Activated B cell treated with CpG ODN at 0.5 μM for 24 hours (primary cell): ENCODE data around the gene SORL1. TPM values are rescaled to one million over a fixed set of nuclear protein-coding genes. Genes with fewer than 3 reads are reported as not detected.

ENCODE experiments used
- ATAC-seq: fragments of 200-7000 bp; cut with Tn5 transposase; one replicate; pipeline ENCODE4 v1.10.0; 2021; ENCODE audit warnings: low read depth, mild to moderate bottlenecking, moderate library complexity
- CTCF ChIA-PET: fragments of 350-600 bp; sonication (Branson Sonifier 250); formaldehyde crosslinking; loops from one replicate; lab custom pipeline; 2021; ENCODE audit warnings: antibody characterized with exemption; lab: Charles Lee
- POLR2A ChIA-PET: fragments of 350-600 bp; sonication (Branson Sonifier 250); formaldehyde crosslinking; loops from one replicate; lab custom pipeline; 2021; ENCODE audit warnings: antibody characterized with exemption; lab: Charles Lee
- DNase-seq: peaks from one replicate; pipeline ENCODE4 v3.0.0; 2022
- H3K27ac Mint-ChIP-seq: one replicate; pipeline ENCODE4 v1.8.0; 2020; ENCODE audit warnings: mixed read lengths
- H3K27me3 Mint-ChIP-seq: one replicate; pipeline ENCODE4 v1.8.0; 2021; ENCODE audit warnings: mixed read lengths
- H3K36me3 Mint-ChIP-seq: one replicate; pipeline ENCODE4 v1.8.0; 2021; ENCODE audit warnings: low read depth, mixed read lengths
- H3K4me1 Mint-ChIP-seq: one replicate; pipeline ENCODE4 v1.8.0; 2021; ENCODE audit warnings: mixed read lengths
- H3K4me3 Mint-ChIP-seq: one replicate; pipeline ENCODE4 v1.8.0; 2020; ENCODE audit warnings: mild to moderate bottlenecking, mixed read lengths
- H3K9me3 Mint-ChIP-seq: one replicate; pipeline ENCODE4 v1.8.0; 2020; ENCODE audit warnings: mixed read lengths
- intact Hi-C: fragments of 100-400 bp; cut with micrococcal nuclease; formaldehyde crosslinking; loops from one replicate; pipeline ENCODE4 v1.15.1; 2024
- total RNA-seq: library from RNA; stranded (reverse); gene quantifications from 2 replicates; pipeline ENCODE4 v1.2.3, GENCODE V29; 2022
- TF ChIP-seq, protein P1 (sequence below): fragments of 200-600 bp; IDR thresholded peaks from one replicate; pipeline ENCODE4 v1.8.0; 2022; ENCODE audit warnings: antibody characterized with exemption, mild to moderate bottlenecking

The SORL1 gene
- total RNA-seq, 1 donor from 2014 or later, result 180 TPM

DNA sequence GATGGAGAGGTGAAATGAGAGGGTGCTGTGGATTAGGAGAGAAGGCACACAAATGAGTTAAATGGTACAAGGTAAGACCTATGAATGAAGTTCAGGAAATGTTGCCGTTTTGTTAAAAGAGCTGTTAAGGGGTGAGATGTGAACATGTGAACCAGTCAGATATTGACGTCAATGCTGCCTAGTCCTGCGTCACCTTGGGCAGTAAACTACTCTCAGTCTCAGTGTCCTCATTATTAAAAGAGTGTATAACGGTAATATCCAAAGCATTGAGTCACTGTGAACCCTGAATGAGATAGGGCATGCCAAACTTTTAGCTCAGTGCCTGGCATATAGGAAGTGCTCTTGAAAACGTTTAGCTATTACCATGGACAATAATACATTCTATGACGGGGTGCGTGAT lies 33.1 kb downstream of the SORL1 start:
- H3K9me3 Mint-ChIP-seq, result no peaks in the 10 kb centered on the region
- intact Hi-C loops, result no loop called here
- no peak for ATAC-seq
- H3K4me1 Mint-ChIP-seq, result peaks cover 58% of the 10 kb centered on the region
- ChIA-PET CTCF (interaction anchor here (0.9 to 1.1 kb wide), 2 partner anchors 9 to 24 kb away, joined by 3 read pairs; no protein-coding TSS in a partner anchor), POLR2A (interaction anchor here (0.6 to 1.5 kb wide), 3 partner anchors 9 to 34 kb away, joined by 3 to 4 read pairs (median 3); no protein-coding TSS in a partner anchor)
- no peak overlapping the region for H3K4me3 Mint-ChIP-seq
- H3K27ac Mint-ChIP-seq, result no peak overlapping the region
- peaks cover 55% of the 10 kb centered on the region for H3K36me3 Mint-ChIP-seq
- DNase-seq, result no peak
- no peaks in the 10 kb centered on the region for H3K27me3 Mint-ChIP-seq
- TF ChIP-seq, protein P1, sequence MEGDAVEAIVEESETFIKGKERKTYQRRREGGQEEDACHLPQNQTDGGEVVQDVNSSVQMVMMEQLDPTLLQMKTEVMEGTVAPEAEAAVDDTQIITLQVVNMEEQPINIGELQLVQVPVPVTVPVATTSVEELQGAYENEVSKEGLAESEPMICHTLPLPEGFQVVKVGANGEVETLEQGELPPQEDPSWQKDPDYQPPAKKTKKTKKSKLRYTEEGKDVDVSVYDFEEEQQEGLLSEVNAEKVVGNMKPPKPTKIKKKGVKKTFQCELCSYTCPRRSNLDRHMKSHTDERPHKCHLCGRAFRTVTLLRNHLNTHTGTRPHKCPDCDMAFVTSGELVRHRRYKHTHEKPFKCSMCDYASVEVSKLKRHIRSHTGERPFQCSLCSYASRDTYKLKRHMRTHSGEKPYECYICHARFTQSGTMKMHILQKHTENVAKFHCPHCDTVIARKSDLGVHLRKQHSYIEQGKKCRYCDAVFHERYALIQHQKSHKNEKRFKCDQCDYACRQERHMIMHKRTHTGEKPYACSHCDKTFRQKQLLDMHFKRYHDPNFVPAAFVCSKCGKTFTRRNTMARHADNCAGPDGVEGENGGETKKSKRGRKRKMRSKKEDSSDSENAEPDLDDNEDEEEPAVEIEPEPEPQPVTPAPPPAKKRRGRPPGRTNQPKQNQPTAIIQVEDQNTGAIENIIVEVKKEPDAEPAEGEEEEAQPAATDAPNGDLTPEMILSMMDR, result no peak

DNA sequence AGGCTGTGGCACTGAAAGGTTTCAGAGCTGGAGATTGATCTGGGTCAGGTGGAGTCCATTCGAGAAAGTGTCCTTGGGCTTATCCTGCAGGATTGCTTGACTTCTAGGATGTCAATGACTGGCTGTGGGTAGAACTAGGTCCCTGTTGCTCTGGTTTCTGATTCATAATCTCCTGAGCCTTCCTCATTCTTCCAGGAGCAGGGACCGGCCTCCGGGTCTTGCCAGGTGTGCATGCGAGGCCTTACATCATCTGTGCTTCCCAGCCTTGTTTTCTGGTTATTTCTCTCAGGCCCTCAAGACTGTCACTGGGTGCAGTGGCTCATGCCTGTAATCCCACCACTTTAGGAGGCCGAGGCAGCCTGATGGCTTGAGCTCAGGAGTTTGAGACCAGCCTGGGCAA lies 33.9 kb downstream of the SORL1 start:
- ATAC-seq, result no peak
- Mint-ChIP-seq H3K4me3 (no peak overlapping the region), H3K27ac (no peak overlapping the region), H3K27me3 (no peaks in the 10 kb centered on the region), H3K36me3 (peaks cover 57% of the 10 kb centered on the region), H3K9me3 (no peaks in the 10 kb centered on the region), H3K4me1 (peaks cover 60% of the 10 kb centered on the region)
- ChIA-PET CTCF (interaction anchor here (0.9 to 1.1 kb wide), 2 partner anchors 8 to 24 kb away, joined by 3 read pairs; no protein-coding TSS in a partner anchor), POLR2A (interaction anchor here (0.6 to 1.5 kb wide), 3 partner anchors 35 to 65 kb away, joined by 4 to 6 read pairs (median 4); no protein-coding TSS in a partner anchor)
- intact Hi-C loops, result no loop called here
- TF ChIP-seq, protein P1, result no peak
- DNase-seq, result no peak

DNA sequence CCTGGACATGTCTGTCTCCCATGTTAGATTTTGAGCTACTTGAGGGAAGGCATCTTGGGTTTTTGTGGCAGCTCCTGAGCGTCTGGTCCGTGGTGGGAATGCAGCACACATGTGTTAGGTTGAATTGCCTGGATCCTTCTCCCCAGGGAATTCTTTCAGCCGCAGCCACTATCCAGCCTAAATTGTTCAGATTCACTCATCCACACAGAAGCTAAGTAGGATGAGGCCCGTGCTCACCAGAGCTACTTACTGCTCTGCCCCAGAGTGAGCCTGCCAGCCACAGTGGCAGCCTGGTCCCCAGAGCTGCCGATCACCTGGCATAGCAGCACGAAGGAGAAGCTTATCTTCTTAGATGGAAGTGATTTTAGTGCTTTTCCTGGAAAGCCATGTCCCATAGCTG lies 35.1 kb downstream of the SORL1 start:
- Mint-ChIP-seq H3K4me3 (no peak overlapping the region), H3K9me3 (no peaks in the 10 kb centered on the region), H3K27ac (no peak overlapping the region), H3K36me3 (peaks cover 64% of the 10 kb centered on the region), H3K4me1 (peaks cover 60% of the 10 kb centered on the region), H3K27me3 (no peaks in the 10 kb centered on the region)
- intact Hi-C loops, result no loop called here
- TF ChIP-seq, protein P1, result no peak
- ATAC-seq (no peak), DNase-seq (no peak)
- ChIA-PET CTCF (interaction anchor here (1.0 kb wide), 1 partner anchor 166 kb away, joined by 3 read pairs; no protein-coding TSS in a partner anchor), POLR2A (interaction anchor here (1.0 kb wide), 1 partner anchor 19 kb away, joined by 3 read pairs; no protein-coding TSS in a partner anchor)

DNA sequence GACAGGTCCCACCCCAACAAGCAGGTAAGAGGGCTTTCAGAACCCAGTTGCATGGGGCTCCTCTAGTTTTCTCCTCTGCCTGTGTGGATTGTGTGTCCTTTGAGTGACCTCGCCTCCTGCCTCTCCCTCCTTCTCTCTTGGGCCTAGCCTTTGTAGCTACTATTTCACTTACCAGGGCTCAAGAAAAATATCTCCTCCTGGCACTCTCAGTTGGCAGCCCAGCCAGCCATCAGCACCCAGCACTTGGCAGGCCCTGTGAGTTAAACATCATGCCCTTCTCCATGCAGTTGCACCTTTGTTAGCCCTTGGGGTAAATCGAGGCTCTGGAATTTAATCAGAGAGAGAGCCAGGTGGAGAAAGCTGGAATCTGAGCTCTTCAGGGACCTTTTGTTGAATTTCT lies 36.1 kb downstream of the SORL1 start:
- Mint-ChIP-seq H3K27ac (no peak overlapping the region), H3K4me1 (peaks cover 58% of the 10 kb centered on the region), H3K36me3 (peaks cover 68% of the 10 kb centered on the region), H3K4me3 (no peak overlapping the region), H3K27me3 (no peaks in the 10 kb centered on the region), H3K9me3 (no peaks in the 10 kb centered on the region)
- POLR2A ChIA-PET, result interaction anchor here (1.0 kb wide), 1 partner anchor 20 kb away, joined by 3 read pairs; no protein-coding TSS in a partner anchor
- intact Hi-C loops, result no loop called here
- TF ChIP-seq, protein P1, result no peak
- CTCF ChIA-PET, result no interaction called here
- ATAC-seq, result no peak
- no peak for DNase-seq

DNA sequence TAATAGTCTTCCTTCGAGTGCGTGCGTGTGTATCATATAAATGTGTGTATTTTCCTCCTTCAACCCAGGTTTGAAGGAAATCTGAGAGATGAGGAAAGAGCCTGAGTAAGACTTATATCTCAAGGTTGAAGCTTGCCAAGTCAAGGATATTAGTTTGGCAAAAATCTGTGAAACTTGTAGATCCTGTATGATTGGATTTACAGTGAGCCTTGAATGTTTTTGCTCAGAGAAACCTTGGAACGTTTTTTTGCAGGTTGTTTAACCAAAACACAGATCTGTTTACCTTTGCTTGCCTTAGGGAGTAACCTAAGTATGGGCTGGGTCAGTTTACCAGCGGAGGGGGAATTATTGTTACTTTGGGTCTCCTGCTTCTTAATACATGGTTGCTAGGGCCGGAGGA lies 36.5 kb downstream of the SORL1 start:
- H3K9me3 Mint-ChIP-seq, result no peaks in the 10 kb centered on the region
- H3K4me1 Mint-ChIP-seq, result peaks cover 58% of the 10 kb centered on the region
- DNase-seq (no peak), ATAC-seq (no peak)
- no peaks in the 10 kb centered on the region for H3K27me3 Mint-ChIP-seq
- no peak overlapping the region for H3K27ac Mint-ChIP-seq
- CTCF ChIA-PET, result no interaction called here
- intact Hi-C loops, result no loop called here
- POLR2A ChIA-PET, result no interaction called here
- TF ChIP-seq, protein P1, result no peak
- peaks cover 70% of the 10 kb centered on the region for H3K36me3 Mint-ChIP-seq
- no peak overlapping the region for H3K4me3 Mint-ChIP-seq
